Measurements from ENCODE around the gene UBE2S.

UBE2S gene

DNA sequence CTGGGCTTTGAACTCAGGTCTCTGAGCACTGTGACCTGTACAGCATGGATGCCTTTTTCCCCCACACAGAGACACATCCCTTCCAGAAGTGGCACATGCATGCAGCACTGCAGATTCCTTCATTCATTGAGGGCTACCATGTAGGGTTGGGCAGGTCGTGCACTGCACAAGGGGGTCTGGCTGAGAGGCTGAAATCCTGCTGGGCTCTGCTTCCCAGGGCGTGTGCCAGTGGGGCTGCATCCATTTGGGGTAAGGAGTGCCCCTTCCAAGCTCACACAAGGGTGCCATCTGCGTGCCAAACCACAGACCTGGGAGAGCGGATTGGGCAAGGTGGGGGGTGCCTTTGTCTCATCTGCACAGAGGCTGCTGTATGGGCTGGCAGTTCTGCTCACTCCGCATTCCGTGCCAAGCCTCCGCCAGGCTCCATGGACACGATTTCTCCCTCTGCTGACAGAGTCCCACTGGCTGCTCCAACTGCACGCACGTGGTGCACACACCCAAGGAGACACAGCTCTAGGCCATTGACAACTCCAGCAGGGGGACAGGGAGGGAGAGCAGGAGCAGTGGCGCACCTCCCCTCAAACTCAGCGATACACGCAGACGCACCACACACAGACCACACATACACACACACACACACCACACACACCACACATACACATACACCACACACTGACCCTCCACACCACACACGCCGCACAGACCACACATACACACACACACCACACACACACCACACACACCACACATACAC is 40.0 kb upstream of the UBE2S start:
- Histone ChIP-seq H3K4me2 (no peak overlapping the region), H4K20me1 (ENCODE audit: insufficient read depth) (no peaks in the 10 kb centered on the region), H3K9ac (no peak overlapping the region), H3K4me1 (ENCODE audit: low read depth, poor library complexity, severe bottlenecking) (no peaks in the 10 kb centered on the region), H3K79me2 (ENCODE audit: insufficient read depth, low read depth) (no peaks in the 10 kb centered on the region), H3K4me3 (IDR thresholded peaks at IDR 0.05; ENCODE audit: insufficient read depth, low read depth, low read length) (no peak overlapping the region), H3K36me3 (ENCODE audit: insufficient read depth) (no peaks in the 10 kb centered on the region), H3K27me3 (ENCODE audit: insufficient read depth, low read depth) (peaks cover 38% of the 10 kb centered on the region), H3K27ac (no peak overlapping the region), H2AFZ (ENCODE audit: low read depth) (no peak overlapping the region)
- TF ChIP-seq, protein P1, sequence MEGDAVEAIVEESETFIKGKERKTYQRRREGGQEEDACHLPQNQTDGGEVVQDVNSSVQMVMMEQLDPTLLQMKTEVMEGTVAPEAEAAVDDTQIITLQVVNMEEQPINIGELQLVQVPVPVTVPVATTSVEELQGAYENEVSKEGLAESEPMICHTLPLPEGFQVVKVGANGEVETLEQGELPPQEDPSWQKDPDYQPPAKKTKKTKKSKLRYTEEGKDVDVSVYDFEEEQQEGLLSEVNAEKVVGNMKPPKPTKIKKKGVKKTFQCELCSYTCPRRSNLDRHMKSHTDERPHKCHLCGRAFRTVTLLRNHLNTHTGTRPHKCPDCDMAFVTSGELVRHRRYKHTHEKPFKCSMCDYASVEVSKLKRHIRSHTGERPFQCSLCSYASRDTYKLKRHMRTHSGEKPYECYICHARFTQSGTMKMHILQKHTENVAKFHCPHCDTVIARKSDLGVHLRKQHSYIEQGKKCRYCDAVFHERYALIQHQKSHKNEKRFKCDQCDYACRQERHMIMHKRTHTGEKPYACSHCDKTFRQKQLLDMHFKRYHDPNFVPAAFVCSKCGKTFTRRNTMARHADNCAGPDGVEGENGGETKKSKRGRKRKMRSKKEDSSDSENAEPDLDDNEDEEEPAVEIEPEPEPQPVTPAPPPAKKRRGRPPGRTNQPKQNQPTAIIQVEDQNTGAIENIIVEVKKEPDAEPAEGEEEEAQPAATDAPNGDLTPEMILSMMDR (conservative IDR thresholded peaks at IDR 0.05; ENCODE audit: low read depth, low read length), result no peak

DNA sequence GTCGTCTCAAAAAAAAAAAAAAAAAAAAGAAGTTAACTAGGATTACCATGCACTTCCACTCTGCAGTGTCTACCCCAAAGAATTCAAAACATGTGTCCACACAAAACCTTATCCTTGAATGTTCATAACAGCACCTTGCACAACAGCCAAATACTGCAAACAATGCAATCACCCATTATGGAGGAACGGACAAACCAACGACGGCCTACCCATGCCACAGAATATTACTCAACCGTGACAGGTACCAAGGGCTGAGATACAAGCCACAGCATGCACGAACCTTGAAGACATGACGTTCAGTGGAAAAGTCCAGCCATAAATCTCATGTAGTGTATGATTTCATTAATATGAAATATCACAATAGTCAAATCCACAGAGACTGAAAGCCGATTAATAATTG is 38.5 kb upstream of the UBE2S start:
- H3K4me1 ChIP-seq (ENCODE audit: low read depth, poor library complexity, severe bottlenecking), result no peaks in the 10 kb centered on the region
- H3K27me3 ChIP-seq (ENCODE audit: insufficient read depth, low read depth), result peaks cover 46% of the 10 kb centered on the region
- no peak overlapping the region for H3K27ac ChIP-seq
- H2AFZ ChIP-seq (ENCODE audit: low read depth), result no peak overlapping the region
- no peak overlapping the region for H3K9ac ChIP-seq
- H4K20me1 ChIP-seq (ENCODE audit: insufficient read depth), result no peaks in the 10 kb centered on the region
- H3K4me3 ChIP-seq (IDR thresholded peaks at IDR 0.05; ENCODE audit: insufficient read depth, low read depth, low read length), result no peak overlapping the region
- H3K79me2 ChIP-seq (ENCODE audit: insufficient read depth, low read depth), result no peaks in the 10 kb centered on the region
- no peak overlapping the region for H3K4me2 ChIP-seq
- TF ChIP-seq, protein P1 (conservative IDR thresholded peaks at IDR 0.05; ENCODE audit: low read depth, low read length), result no peak
- no peaks in the 10 kb centered on the region for H3K36me3 ChIP-seq (ENCODE audit: insufficient read depth)

DNA sequence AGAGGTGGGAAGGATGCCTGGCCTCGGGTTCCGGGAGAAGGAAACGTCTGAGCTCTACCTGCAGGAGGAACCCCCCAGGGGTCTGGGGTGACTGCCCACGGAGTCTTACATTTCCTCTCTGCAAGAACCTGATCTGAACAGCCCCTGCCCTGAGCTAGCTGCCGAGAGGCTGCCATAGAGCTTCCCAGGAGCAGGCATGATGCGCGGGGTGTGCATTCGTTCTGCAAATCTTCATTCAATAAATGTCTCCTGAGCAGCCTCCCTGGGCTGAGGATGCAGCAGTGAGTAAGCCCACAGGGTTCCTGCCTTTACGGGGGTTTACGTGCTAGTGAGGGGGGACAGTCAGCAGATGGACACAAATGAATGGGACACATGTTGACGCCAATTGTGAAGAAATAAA is 37.1 kb upstream of the UBE2S start:
- H3K4me2 ChIP-seq, result no peak overlapping the region
- H4K20me1 ChIP-seq (ENCODE audit: insufficient read depth), result no peaks in the 10 kb centered on the region
- no peak overlapping the region for H3K4me3 ChIP-seq (IDR thresholded peaks at IDR 0.05; ENCODE audit: insufficient read depth, low read depth, low read length)
- no peaks in the 10 kb centered on the region for H3K36me3 ChIP-seq (ENCODE audit: insufficient read depth)
- no peak overlapping the region for H2AFZ ChIP-seq (ENCODE audit: low read depth)
- H3K27me3 ChIP-seq (ENCODE audit: insufficient read depth, low read depth), result peaks cover 61% of the 10 kb centered on the region
- H3K27ac ChIP-seq, result no peak overlapping the region
- no peaks in the 10 kb centered on the region for H3K79me2 ChIP-seq (ENCODE audit: insufficient read depth, low read depth)
- H3K9ac ChIP-seq, result no peak overlapping the region
- H3K4me1 ChIP-seq (ENCODE audit: low read depth, poor library complexity, severe bottlenecking), result no peaks in the 10 kb centered on the region
- TF ChIP-seq, protein P1 (conservative IDR thresholded peaks at IDR 0.05; ENCODE audit: low read depth, low read length), result no peak

DNA sequence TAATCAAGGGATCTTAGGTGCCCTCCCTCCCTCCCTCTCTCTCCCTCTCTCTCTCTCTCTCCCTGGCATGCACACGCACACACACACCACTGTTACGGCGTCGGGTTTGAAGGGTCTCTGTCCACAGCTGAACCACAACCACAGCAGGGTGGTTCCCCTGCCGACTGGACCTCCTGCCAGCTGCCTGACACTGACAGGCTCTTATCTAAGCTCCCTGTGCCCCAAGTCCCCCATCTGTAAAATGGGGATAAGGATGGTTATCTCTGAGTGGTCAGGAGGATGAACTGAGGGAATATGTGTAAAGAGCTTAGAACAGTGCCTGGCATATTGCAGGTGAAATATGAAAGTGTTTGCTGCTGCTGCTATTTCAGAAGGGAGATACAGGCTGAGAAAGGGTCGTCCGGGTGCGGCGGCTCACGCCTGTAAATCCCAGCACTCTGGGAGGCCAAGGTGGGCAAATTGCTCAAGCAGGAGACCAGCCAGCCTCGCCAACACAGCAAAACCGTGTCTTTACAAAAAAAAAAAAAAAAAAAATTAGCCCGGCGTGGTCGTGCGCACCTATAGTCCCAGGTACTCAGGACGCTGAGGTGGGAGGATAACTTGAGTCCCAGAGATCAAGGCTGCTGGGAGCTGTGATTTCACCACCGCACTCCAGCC is 36.4 kb upstream of the UBE2S start:
- no peak overlapping the region for H2AFZ ChIP-seq (ENCODE audit: low read depth)
- no peak overlapping the region for H3K4me2 ChIP-seq
- H3K4me1 ChIP-seq (ENCODE audit: low read depth, poor library complexity, severe bottlenecking), result no peaks in the 10 kb centered on the region
- TF ChIP-seq, protein P1 (conservative IDR thresholded peaks at IDR 0.05; ENCODE audit: low read depth, low read length), result no peak
- H4K20me1 ChIP-seq (ENCODE audit: insufficient read depth), result no peaks in the 10 kb centered on the region
- peaks cover 68% of the 10 kb centered on the region for H3K27me3 ChIP-seq (ENCODE audit: insufficient read depth, low read depth)
- no peak overlapping the region for H3K4me3 ChIP-seq (IDR thresholded peaks at IDR 0.05; ENCODE audit: insufficient read depth, low read depth, low read length)
- H3K79me2 ChIP-seq (ENCODE audit: insufficient read depth, low read depth), result no peaks in the 10 kb centered on the region
- no peak overlapping the region for H3K27ac ChIP-seq
- H3K9ac ChIP-seq, result no peak overlapping the region
- H3K36me3 ChIP-seq (ENCODE audit: insufficient read depth), result no peaks in the 10 kb centered on the region

All from KMS-11 (cell line).